IMR-90 (cell line): ENCODE measurements around the gene ADCK1. TPM values are rescaled to one million over a fixed set of nuclear protein-coding genes. Genes with fewer than 3 reads are reported as not detected.

ENCODE experiments used
- CEBPB ChIP-seq: IDR thresholded peaks from 2 replicates; pipeline ENCODE4 v1.6.1; 2012; ENCODE audit warnings: low read depth, low read length, improper control_type of control experiment
- ELK1 ChIP-seq: fragments of 150-350 bp; IDR thresholded peaks from 2 replicates; pipeline ENCODE4 v1.6.1; 2016; ENCODE audit warnings: low read depth, mild to moderate bottlenecking, low read length, moderate library complexity, borderline replicate concordance
- RAD21 ChIP-seq: IDR thresholded peaks from 2 replicates; pipeline ENCODE4 v1.6.1; 2012; ENCODE audit warnings: low read length, improper control_type of control experiment
- SMC3 ChIP-seq: fragments of 150-350 bp; IDR thresholded peaks from 2 replicates; pipeline ENCODE4 v1.6.1; 2016; ENCODE audit warnings: low read depth, mild to moderate bottlenecking, antibody characterized with exemption, low read length, moderate library complexity
- polyA plus RNA-seq, 3 experiments: library from polyadenylated mRNA; depleted of rRNA; stranded (reverse); fragments of >200 nt; gene quantifications; 2 replicates each; pipeline ENCODE4 v1.2.3, GENCODE V29; 2012; ENCODE audit warnings: low replicate concordance in 1 of 3
- total RNA-seq: library from RNA; depleted of rRNA; stranded (reverse); fragments of >200 nt; gene quantifications from 2 replicates; pipeline ENCODE4 v1.2.3, GENCODE V29; 2012

ADCK1 gene
- total and polyA plus RNA-seq, 2 of the 4 experiments (the other 2 are of a cell fraction), result 1.6 to 4.6 TPM

DNA sequence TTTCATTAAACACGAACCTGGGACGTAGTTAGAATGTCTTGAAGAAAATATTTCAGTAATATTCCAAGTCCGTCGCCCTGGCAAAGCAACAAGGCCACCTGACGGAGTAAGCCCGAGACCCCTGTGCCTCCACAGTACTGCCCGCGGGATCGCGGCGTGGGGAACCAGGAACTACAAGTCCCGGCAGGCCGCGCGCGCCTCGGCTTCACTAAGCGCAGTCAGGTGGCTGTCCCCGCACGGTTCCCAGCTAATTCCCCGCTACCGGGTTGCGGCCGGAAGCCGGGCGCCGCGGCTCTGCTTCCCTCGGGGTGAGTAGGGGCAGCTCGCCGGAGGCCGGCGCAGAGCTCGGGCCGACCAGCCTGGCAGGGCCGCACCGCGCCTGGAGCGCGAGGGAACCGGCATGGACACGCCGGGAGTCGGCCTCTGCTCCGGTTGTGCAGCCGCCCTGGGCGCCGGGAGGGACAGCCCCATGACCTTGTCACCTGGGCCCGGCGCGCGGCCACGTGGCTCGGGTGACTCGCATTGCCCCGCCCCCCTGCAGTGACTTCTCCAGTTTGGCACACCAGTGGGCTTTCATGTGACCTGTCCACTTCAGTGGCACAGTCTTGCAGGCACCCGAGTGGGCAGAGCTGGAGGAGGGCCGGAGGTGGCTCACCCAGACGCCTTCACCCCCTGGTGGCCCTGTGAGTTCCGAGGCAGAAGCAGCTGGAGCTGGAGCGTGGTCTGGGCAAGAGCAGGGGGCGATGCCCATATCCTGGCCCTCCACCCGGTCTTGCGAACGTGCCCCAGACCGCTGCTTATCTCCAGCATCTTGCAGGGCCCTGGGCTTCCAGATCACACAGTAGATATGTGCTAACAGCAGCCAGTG, at the start of gene ADCK1 (continued):
- TF ChIP-seq CEBPB (no peak), RAD21 (peak; percentile 16; the same call in 1 of the 2 replicates), SMC3 (peak; percentile 40), ELK1 (no peak)
